Stimulated activated CD8-positive, alpha-beta memory T cell treated with anti-CD3 and anti-CD28 coated beads, Interleukin-2, amount 100 ng/mL, for 48 hours (primary cell): Measurements from ENCODE around the gene ZNF3.
"Not testable (repeated sequence)": the region's sequence is repeated elsewhere in the genome, so short reads cannot be mapped to it uniquely, and the experiment has no call there.

ENCODE experiments used
- DNase-seq, 2 donors: peaks; one replicate each; pipeline ENCODE4 v3.0.0-alpha.2; 2020; ENCODE audit warnings: low read depth in 2 of 2

Gene ZNF3

DNA sequence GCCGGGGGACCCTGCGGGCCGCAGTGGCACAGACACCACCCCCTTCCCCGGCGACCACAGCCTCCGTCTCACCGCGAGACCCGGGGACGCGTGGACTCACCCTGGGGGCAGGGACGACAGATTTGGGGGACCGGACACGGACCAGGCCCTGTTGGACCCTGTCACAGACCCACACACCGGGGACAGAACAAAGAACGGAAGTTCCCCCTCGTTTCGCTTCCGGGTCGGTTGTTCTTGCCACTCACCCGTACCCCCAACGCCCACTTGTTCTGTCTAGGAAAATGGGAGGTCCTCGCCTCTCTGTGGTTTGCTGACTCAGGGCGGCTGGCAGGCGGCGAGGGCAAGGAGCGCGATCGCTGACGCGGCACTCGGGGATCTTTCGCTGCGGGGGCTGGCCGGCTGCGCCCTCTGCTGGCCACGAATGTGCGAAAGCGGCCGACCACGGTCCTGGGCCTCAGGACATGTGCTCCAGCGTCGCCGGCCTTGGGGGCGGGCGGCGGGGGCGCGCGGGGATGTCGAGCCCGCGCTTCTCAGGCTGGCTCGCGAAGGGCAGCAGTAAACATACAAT lies at the start of gene ZNF3:
Gene ZNF3, minus strand, starts transcription at position 189 of the 568 bp plus-strand sequence. CDS start 4,366 bp downstream, outside the sequence.
- DNase-seq: peak; percentile 94 to 97

DNA sequence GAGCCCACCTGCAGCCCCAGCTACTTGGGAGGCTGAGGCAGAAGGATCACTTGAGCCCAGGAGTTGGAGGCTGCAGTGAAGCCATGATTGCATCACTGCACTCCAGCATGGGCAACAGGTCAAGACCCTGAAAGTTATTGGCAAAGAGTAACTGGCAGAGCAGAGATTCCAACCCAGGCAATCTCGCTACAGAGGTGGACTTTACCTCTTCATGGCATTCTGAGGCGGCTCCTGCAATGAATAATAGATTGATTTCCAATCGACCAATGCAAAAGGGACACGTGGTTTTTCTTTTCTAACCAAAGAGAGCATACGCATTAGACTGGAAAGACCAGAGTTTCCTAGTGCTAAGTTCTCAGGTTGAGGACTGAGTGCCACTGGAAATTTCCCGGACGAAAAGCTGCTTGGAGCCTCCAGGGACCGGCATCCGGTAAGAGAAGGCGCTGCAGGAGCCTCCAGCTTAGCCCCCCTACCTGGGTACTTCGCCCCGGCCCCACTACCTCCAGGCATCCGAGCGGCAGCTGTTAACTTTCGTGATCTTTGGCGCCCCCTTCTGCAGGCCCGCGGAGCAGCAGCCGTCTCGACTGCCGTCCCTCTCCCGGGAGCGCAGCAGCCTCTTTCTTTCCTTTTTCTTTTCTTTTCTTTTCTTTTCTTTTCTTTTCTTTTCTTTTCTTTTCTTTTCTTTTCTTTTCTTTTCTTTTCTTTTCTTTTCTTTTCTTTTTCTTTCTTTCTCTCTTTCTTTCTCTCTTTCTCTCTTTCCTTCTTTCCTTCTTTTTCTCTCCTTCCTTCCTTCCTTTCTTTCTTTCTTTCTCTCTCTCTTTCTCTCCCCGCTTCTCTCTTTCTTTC lies 49.3 kb upstream of the ZNF3 start:
- peak; percentile 71 to 77 for DNase-seq

DNA sequence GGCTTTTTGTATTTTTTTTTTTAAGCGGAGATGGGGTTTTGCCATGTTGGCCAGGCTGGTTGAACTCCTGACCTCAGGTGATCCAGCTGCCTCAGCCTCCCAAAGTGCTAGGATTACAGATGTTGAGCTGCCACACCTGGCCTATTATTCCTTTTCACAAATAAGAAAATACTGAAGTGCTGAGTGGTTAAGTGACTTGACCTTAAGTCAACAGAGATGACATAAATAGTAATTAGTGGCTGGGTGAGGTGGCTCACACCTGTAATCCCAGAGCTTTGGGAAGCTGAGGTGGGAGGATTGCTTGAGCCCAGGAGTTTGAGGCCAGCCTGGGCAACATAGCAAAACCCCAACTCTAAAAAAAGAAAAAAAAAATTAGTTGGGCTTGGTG lies 48.7 kb upstream of the ZNF3 start:
- DNase-seq: not testable (repeated sequence)

DNA sequence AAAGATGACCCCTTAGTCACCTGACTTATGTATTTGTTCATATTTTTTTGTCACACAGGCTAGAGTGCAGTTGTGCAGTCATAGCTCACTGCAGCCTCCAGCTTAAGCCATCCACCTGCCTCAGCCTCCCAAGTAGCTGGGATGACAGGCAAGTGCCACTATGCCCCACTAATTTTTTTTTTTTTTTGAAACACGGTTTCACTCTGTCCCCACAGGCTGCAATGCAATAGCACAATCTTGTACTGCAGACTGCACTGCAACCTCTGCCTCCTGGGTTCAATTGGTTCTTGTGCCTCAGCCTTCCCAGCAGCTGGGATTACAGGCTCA lies 47.1 kb upstream of the ZNF3 start:
- no peak for DNase-seq

DNA sequence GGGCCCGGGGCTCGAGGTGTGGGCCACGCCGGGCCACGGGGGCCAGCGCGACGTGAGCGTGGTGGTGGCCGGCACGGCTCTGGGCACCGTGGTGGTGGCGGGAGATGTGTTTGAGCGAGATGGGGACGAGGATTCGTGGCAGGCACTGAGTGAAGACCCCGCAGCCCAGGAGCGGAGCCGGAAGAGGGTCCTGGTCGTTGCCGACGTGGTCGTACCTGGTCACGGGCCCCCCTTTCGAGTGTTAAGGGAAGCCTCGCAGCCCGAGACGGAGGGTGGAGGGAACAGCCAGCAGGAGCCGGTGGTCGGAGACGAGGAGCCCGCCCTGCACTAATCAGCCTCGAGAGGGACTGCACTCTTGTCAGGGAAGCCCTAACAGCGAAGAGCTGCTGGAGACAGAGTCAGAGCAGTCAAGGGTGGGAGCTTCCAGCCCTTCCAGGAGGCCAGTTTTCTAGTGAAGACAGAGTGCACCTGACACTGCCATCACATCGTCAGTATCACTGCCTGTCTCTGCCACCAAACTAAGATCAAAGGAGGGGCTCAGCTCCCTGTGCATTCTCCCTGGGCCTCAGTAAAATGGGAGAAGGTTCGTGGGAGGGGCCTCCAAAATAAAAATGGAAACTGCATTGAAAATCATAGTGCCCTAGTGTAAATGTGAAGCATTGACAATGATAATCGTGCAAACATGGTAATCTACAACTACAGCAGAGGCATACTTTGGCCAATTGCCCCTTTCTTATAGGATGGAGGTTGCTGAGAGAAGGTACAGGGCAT lies 46.5 kb upstream of the ZNF3 start:
- no peak for DNase-seq

DNA sequence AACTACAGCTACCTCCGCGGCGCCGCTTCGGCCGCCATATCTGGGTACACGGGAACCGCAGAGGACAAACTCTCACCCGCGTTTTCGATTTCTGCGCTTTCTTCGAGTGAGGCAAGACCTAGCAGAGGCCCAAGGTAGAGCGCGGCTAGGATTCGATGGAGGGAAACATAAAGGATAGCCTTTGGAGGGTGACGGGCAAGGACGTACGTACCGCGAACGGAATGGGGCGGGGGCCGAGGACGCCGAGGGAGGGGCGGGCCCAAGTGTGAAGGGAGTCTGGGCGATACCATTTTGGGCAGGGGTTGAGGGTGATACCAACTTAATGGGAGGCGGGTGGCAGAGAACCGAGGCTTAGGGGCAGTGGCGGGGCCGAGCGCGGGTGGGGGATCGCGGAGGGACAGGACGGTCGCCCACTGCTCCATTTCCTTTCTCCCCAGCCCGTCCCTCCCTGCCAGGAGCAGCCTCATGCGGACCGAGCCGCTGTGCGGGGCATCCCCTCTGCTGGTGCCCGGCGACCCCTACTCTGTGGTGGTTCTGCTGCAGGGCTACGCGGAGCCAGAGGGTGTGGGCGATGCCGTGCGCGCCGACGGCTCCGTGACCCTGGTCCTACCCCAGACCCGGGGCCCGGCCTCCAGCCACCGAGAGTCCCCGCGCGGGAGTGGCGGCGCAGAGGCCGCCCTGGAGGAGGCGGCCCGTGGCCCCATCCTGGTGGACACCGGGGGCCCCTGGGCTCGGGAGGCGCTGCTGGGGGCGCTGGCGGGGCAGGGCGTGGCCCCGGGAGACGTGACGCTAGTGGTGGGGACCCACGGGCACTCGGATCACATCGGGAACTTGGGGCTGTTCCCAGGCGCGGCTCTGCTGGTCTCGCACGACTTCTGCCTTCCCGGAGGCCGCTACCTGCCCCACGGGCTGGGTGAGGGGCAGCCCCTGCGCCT lies 45.7 kb upstream of the ZNF3 start, which contains the start of gene MBLAC1:
Gene MBLAC1, plus strand, starts transcription at position 37 of the 935 bp plus-strand sequence. Its CDS starts 429 bp downstream, at position 466.
- DNase-seq: peak; percentile 82 to 89

DNA sequence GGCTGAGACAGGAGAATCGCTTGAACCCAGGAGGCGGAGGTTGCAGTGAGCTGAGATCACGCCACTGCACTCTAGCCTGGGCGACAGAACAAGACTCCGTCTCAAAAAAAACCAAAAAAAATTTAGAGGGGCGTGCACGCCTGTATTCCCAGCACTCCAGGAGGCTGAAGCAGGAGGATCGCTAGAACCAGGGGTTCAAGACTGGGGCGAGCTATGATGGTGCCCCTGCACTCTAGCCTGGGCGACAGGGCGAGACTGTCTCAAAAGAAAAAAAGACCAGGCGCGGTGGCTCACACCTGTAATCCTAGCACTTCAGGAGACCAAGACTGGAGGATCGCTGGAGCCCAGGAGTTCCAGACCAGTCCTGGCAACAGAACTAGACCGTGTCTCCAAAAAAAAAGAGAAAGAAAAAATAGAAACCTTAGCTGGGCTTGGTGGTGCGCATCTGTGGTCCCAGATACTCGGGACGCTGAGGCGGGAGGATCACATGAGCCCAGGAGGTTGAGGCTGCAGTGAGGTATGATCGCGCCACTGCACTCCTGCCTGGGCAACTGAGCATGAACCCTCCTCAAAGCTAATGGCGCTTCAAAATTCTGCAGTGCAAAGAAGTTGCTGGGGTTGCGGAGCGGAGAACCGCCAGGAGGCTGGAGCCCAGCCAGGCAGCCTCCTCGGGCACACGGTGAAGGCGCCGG lies 44.9 kb upstream of the ZNF3 start:
- DNase-seq: no peak

DNA sequence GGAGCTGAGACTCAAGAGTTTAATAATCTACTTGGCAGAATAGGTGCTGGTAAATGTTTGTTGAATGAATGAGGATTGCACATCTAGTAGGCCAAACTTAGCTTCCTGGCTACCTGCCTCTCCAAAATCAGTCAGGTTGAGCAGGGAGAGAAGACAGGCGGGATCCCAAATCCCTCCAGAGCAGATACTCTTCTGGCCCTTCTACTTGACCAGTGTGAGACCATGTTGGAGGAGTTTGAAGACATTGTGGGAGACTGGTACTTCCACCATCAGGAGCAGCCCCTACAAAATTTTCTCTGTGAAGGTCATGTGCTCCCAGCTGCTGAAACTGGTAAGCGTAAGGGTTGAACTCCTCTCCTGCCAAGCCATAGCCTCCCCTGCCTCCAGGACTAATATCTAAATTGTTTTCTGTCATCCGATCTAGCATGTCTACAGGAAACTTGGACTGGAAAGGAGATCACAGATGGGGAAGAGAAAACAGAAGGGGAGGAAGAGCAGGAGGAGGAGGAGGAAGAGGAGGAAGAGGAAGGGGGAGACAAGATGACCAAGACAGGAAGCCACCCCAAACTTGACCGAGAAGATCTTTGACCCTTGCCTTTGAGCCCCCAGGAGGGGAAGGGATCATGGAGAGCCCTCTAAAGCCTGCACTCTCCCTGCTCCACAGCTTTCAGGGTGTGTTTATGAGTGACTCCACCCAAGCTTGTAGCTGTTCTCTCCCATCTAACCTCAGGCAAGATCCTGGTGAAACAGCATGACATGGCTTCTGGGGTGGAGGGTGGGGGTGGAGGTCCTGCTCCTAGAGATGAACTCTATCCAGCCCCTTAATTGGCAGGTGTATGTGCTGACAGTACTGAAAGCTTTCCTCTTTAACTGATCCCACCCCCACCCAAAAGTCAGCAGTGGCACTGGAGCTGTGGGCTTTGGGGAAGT lies 43.0 kb upstream of the ZNF3 start:
- no peak for DNase-seq

DNA sequence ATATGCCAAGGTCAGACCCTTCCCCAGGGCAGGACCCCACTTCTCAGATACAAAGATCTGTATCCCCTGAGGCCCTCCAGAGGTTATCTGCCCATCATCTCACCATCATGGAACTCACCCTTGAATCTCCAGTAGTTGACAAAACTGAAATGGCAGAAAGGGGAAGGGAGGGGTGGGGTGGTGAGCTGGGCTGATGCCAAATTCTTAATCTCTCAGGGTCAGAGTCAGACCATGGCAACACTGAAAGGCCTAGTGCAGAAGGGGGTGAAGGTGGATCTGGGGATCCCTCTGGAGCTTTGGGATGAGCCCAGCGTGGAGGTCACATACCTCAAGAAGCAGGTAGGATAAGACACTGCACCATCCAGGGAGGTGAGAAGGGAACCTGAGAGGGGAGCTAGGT lies 41.0 kb upstream of the ZNF3 start:
- no peak for DNase-seq

DNA sequence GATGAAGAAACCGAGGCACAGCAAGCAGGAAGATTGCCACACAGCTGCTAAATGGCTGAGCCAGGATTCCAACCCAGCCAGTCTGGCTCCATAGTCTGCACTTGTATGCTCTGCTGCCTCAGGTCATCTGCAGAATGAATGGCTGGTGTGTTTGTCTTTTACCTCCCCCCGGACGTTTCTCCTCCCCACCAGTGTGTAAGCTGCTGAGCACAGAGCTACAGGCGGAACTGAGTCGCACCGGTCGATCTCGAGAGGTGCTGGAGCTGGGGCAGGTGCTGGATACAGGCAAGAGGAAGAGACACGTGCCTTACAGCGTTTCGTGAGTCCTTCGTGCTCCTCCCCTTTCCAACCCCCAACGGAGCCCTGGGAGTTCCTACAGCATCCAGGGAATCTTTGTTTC lies 40.5 kb upstream of the ZNF3 start:
- DNase-seq: no peak

DNA sequence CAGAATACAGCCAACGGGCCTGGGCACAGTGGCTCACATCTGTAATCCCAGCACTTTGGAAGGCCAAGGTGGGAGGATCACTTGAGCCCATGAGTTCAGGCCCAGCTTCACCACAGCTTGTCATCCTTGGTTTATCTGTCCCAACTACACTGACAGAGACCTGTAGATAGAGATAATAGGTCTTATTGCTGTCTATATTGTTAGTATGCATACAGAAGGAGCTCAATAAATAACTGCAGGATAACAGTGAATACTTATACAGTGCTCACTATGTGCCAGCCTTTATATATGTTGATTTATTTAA lies 39.2 kb upstream of the ZNF3 start:
- no peak for DNase-seq

DNA sequence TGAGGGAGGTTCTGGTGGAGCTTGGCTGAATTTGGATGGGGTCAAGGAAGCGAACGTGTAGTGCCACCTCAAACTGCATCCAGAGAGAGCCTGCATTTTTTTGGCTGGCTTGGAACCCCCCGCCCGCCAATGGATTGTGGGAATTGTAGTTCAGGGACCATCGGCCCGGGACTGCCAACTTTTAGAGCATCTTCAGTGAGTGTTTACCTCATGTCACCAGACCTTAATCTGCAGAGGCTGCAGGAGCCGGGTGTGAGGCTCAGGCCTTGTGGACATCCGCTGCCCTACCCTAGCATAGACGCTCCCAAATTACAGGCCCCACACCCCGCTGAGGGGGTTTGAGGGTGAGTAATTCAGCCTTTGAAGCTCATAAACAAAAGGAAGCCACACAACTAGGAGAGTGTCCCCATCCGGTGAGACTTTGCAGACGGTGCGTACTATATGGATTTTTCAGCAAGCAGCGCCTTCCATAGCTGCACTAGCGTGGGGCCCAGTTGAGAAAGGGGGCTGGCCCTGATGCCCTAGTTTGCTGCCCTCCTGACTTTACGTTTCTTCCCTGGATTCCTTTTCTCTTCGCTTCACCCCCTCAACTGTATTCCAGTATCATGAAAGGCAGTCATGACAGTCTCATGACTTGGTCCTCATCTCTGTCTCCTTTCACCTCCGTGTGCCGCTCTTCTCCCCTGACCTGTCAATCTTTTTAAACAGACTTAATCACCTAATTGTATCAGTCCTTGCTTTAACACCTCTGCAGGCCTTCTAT lies 38.6 kb upstream of the ZNF3 start:
- peak in 1 of 2 donors; percentile 50 for DNase-seq

DNA sequence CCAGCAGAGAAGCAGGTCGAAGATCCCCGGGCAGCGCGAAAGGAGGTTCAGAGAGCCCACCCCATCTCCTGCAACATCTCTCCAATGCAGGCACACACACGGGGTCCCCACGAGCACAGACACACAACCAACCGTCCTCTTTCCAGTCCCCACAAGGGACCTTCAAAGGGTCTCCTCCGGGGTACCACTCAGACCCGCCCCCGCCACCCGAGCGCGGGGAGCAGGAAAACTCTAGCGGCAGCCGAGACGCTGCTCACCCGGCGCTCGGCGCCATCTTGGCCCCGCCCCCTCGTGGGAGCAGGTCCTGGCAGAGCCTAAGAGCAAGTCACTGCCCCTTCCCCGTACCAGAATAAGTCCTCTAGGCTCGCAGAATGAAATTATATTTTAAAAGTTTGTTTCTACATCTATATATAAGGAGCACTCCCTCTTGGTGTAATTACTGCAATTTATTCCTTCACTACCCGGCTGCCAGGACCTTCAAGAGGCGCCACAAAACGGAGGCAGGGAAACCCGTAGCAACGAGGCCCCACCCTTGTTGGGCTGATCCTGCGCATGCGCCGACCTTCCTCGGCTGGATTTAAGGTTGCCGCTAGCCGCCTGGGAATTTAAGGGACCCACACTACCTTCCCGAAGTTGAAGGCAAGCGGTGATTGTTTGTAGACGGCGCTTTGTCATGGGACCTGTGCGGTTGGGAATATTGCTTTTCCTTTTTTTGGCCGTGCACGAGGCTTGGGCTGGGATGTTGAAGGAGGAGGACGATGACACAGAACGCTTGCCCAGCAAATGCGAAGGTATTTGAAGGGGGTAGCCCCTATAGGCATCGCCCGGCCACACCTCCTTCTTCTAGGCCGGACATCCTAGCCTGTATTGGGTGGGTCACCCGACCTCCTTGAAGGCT lies 37.8 kb upstream of the ZNF3 start, which contains the start of the genes CNPY4 and TAF6:
Gene CNPY4, plus strand, starts transcription at position 563 of the 898 bp plus-strand sequence. Its CDS starts 111 bp downstream, at position 674.
Gene TAF6, minus strand, starts transcription at position 287 of the 898 bp plus-strand sequence. CDS start 5,149 bp downstream, outside the sequence.
- peak; percentile 88 to 91 for DNase-seq

DNA sequence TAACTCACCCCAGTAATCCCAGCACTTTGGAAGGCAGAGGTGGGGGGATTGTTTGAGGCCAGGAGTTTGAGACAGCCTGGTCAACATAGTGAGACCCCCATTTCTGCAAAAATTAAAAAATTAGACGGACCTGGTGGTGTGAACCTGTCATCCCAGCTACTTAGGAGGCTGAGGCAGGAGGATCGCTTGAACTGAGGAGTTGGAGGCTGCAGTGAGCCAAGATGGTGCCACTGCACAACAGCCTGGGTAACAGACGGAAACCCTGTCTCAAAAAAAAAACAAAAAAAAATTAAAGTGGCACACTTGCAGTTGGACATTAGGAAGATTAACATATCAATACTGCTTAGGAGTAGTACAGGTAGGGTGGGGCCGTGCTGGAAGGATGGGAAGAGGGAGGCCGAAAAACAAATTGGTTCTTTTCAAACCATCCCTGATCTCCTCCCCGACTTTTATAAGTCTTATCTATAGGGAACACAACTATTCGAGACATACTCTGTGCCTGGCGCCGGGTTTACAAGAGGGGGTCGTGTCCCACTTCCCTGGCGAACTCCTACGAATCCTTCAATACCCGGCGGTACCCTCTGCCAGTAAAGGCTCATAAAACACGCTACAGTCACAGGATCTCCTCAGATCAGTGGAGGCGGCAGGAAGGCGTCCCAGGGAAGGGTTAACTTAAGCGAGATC lies 37.0 kb upstream of the ZNF3 start:
- no peak for DNase-seq

DNA sequence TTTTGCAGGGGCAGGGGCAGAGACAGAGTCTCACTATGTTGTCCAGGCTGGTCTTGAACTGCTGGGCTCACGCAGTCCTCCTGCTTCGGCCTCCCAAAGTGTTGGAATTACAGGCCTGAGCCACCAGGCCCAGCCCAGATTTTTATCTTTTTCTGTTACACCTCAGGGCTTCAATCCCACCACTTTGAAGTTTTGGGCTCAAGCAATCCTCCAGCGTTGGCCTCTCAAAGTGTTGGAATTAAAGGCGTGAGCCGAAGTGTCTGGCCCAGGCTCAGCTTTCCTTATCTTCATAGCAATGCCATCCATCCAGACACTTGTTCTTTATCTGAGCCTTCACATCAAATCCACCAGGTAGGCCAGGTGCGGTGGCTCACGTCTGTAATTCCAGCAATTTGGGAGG lies 33.5 kb upstream of the ZNF3 start:
- DNase-seq: no peak

DNA sequence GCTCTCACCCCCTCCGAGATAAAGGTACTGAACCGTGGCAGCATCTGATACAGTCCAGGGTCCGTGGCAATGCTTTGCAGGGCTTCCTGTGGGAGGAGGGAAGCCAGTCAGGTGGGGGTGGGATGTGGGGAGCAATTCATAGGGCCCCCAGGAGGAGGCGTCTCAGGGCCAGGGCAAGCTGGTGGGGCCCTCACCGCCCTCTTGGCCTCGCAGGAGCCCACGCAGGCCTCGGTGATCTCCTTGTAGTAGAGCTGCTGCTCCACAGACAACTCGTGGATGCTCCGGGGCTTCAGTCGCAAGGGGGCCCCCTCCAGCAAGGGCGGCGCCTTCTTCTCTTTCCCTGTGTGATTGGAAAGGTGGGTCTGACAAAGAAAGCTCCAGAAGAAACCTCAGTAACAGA lies 30.4 kb upstream of the ZNF3 start:
- DNase-seq: no peak

DNA sequence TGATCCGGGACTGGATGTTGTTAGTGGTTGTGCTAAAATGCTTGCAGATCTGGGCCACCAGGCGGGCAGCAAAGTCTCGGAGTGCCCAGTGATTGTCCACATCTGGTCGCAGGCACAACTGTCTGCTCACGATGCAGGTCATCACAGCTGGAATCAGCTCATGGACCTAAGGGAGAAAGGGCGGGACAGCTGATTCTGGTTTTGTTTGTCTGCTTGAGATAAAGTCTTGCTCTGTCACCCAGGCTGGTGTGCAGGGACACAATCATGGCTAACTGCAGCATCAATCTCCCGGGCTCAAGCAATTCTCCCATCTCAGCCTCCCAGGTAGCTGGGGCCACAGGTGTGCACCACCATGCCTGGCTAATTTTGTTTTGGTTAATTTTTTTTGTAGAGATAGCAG lies 29.6 kb upstream of the ZNF3 start:
- no peak for DNase-seq
